Stimulated activated CD4-positive, alpha-beta T cell treated with anti-CD3 and anti-CD28 coated beads, Interleukin-2, amount 100 ng/mL, for 24 hours (primary cell): ENCODE results near the gene ALKBH3.

ENCODE experiments used
- DNase-seq, 2 donors: peaks; one replicate each; pipeline ENCODE4 v3.0.0-alpha.2; 2020

The ALKBH3 gene

DNA sequence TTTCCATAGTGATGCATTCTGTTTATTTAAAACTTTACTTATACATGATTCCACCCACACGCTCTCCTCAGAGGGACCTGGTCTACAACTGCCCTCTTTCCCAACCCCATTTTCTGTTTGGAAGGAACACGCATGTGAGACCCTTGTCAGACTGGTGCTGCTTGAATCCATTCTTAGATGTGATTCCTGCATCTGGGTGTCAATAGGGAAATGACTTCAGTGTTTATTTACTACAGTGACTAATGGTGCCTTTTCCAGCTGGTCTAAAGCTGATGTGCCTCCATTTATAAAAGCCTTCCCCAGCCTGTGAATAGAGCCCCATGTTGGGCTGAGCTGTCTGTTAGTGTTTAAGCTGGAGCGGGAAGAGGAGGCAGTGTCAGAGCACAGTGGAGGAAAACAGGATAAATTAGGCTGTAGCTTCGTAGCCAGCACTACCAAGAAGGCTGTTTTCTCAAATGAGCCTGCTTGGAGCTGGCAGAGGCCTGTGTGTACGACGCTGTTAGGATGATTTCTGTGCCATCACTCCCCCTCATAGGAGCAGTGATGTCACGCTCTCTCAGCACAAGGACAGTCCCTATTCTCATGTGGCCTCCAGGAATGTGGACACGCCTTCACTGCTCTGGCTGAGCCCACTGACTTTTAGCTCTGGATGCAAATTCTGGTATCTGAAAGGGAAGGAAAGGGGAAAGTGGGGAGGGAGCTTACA lies 42.9 kb downstream of the ALKBH3 start:
- no peak for DNase-seq

GRCh38 chr11:43924112-43924855 lies 43.7 kb downstream of the ALKBH3 start:
- no peak for DNase-seq

GRCh38 chr11:43925063-43925931 lies 44.7 kb downstream of the ALKBH3 start:
- DNase-seq = no peak

DNA sequence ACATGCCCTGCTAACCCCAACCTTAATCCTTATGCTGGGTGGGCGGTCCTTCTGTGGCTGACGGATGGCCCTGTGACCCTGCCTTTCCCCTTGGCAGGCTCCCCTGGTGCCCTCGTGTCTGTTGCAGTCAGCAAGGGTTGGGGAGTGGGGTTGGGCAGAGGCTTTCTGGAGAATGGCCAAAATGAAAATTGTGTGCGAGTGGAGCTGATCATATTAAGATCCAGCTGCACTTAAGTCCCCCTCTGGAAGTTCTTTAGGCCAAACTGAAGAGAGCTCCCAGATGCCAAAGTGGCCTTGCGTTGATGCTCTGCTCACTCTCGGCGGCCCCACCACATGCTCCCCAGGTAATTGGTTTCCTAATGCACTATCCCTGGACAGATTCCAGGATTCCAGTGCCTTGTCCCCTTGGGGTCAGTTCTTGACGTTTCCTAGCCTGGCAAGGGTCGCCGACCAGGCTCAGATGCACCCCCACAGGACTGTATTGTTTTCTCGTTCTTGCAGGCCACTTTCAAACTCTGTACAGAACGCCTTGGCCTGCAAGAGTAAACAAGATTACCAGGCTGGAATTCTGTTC lies 45.4 kb downstream of the ALKBH3 start:
- DNase-seq = no peak

DNA sequence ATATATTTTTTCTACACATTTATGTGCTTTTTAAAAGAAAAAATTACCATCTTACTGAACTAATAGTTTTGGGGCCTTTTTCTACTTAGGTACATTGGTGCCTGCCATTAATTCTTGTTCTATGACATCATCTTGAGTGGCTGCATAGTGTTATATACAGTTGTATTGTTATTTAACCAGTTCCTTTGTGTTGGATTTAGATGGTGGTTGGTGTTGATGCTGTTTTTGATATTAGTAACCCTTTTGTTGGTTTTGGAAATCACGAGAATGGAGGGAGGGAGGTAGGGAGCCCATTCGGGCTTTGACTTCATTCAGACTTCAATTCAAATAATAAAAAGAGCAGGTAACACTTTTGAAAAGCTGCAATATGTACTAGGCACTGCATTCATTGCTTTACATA lies 46.4 kb downstream of the ALKBH3 start:
- no peak for DNase-seq

DNA sequence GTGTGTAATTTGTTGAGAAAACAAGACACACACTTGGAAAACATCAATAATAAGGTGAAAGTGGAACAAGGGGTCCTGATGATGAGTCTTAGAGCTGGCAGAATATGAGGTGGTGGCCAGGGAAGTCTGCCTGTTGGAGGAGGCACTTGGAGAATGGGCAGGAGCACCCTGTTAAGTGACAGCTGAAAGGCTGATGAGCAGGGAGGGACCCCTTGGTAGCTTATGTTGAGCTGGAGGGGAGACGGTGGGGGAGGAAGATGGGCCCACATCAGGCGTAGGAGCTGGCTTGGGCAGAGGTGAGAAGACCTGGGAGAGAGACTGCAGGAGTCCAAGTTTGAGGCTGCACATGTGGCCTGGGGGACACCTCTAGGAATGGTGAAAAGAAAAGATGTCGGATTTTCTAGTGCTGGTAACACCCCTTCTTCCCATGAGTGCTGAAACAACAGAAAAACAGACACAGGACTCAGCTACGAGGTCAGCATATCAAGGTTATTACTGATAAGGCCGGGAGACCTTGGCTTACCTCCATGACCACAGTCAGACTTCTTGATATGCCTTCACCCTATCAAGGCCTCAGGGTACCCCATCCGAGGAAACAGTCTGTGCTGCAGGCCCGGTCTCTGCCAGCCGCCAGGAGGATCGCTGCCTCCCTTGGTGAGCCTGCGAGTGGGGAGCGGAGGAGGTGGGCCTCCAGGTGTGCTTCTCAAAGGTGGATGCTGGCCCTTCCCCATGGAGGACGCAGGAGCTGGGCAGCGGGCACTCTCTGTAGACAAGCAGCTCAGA lies 47.5 kb downstream of the ALKBH3 start:
- no peak for DNase-seq

GRCh38 chr11:43928721-43929120 lies 48.1 kb downstream of the ALKBH3 start:
- DNase-seq = no peak

GRCh38 chr11:43930868-43931716 lies 50.5 kb downstream of the ALKBH3 start:
- no peak for DNase-seq

GRCh38 chr11:43931717-43932039 lies 51.0 kb downstream of the ALKBH3 start:
- DNase-seq = no peak

DNA sequence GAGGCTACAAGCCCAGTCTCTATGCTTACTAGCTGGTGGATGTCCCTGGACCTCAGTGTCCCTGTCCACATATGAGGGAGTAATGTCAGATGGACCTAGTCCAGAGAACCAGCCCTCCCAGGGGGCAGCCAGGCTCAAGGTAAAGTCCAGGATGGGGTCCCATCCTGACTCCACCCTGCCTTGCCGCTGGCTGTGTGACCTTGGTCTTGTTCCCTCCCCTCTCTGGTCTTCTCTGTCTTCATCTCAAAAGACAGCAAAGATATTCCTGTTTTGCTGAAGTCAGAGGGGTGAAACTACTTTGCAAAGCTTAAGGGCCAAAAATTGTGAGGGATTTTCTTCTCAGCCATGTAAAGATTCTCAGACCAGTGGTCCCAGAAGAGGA lies 52.6 kb downstream of the ALKBH3 start:
- DNase-seq = no peak

- no peak for DNase-seq
Observed at GRCh38 chr11:43933608-43934551, 53.2 kb downstream of the ALKBH3 start.

DNA sequence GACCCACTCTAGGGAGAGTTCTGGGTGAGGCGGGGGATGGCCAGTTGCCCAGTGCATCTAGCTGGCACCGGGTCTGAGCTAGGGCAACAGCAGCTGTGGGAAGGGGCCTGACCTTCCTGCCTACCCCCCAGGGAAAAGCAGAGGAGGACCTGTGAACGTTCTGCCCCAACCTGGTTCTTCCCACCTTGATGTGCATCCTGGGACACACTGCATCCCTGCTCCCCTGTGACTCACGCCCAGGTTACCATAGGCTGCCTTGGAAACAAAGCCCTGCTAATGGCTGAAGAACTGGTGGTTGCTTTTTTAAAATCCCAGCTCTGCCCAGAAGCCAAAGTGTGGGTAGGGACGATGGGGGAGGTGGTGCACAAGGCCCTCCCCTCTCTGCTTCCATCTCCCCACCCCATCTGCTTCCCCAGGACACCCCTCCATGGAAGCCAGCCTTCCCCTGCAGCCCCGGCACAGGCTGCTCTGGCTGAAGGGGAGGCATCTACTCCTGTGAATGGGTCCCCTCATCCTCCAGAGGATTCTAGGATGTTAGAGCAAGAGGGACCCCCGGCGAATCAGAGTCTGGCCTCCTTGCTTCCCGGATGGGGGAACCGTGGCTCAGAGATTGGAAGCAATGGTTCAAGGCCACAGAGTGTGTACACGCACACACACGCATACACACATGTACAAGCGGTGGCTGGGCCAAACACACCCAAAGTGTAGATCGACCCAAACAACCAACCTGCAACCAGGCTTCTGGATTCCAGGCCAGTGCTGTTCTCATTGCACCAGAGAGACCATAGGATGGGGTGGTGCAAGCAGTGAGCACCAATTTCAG lies 54.2 kb downstream of the ALKBH3 start:
- no peak for DNase-seq

DNA sequence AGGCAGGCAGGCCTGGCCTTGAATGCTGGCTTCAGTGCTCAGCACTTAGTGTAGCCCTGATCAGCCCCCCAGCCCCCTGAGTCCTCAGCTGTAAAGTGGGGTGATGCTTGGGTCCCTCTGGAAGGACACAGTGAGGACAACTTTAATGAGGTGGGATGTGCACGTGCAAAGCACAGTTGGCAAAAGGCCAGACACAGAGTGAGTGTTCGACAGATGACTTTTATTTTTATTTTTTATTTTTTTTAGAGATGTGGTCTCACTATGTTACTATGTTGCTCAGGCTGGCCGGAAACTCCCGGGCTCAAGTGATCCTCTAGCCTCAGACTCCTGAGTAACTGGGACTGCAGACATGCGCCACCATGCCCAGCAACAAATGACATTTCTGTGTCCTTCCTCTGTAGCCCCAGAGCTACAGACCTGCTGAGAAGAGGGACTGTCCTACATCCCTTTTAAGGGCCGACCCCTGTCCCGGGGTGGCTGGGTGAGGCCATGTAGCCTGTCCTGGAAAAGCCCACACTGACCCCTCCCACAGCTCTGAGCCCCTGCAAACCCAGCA lies 54.9 kb downstream of the ALKBH3 start:
- no peak for DNase-seq

DNA sequence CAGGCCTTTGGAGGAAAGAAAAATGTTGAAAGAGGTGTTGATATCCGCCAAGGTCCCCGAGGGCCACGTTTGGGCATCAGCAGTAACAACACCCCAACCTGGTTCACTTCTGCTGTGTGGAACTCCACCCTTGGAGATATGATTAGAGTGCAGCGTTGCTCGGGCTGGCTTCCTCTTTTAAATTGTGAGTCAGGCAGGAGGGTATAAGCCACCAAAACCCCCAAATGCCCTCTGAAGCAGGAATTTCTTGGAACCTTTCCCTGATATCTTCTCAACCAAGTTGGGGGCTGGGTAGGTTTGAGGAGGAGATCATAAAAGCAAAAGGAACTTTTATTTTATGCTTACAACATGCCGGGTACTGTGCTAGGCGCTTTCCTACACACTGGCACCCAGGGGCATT lies 55.4 kb downstream of the ALKBH3 start:
- DNase-seq = no peak

- DNase-seq = no peak
Observed at GRCh38 chr11:43937434-43938411, 57.1 kb downstream of the ALKBH3 start.

DNA sequence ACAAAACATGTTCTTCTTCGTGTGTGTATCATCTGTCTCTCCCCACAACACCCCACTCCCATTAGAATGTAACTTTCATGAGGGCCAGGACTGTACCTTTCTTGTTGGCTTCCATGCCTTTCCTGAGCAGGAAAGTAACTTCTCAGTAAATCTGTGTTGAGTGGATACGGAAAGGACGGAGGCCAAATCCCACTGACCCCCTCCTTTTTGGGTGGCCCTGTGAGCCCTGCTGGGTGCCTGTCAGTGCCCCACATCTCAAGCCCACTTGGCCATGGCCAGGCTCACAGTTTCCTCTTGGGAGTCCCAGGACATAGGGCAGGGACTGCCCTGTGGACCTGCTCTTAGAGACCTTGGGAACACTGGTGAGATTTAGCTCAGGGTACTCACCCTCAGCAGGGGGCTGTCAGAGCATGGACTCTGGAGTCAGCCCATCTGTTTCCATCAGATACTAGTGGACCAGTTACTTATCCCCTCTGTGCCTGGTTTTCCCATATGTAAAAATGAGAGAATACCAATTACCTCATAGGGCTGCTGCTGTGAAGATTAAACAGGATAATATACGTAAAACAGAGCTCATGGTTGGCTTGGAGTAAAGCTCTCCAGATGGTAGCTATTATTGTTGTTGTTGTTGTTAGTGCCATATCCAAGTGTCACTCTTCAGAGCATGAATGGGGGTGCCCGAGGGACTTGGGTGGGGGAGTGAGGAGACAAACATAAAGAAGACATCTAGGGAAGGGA lies 60.8 kb downstream of the ALKBH3 start:
- DNase-seq = no peak
